ENCODE results near the gene PODNL1. TPM values are rescaled to one million over a fixed set of nuclear protein-coding genes. Genes with fewer than 3 reads are reported as not detected.
A peak's percentile ranks its signal among the peaks of the same experiment; 100 is the strongest.

The PODNL1 gene
- total and polyA plus RNA-seq, 2 experiments from 2014 or later, result 0.24 TPM; not detected in 1

GRCh38 chr19:13930402-13930801, 7.8 kb downstream of the PODNL1 start (continued):
- TF ChIP-seq ETS1 (IDR thresholded peaks at IDR 0.05), result no peak
- no peak for TF ChIP-seq EZH2 (IDR thresholded peaks at IDR 0.05; ENCODE audit: low read depth, unreplicated experiment)
- TF ChIP-seq NANOG (IDR thresholded peaks at IDR 0.05; ENCODE audit: borderline replicate concordance), result no peak
- no peak for TF ChIP-seq EZH2phosphoT487 (IDR thresholded peaks at IDR 0.05; ENCODE audit: unreplicated experiment)
- no peak for TF ChIP-seq CREB1 (CRISPR knock-in tag; IDR thresholded peaks at IDR 0.05; ENCODE audit: low read depth)
- TF ChIP-seq POLR2AphosphoS5 (IDR thresholded peaks at IDR 0.05; ENCODE audit: low read depth), result no peak
- TF ChIP-seq ZNF462 (CRISPR knock-in tag; IDR thresholded peaks at IDR 0.05), result no peak

GRCh38 chr19:13929956-13930355, 8.3 kb downstream of the PODNL1 start:
- Mint-ChIP-seq H3K27ac (no peak overlapping the region), H3K36me3 (ENCODE audit: low read depth) (peaks cover 23% of the 10 kb centered on the region), H3K27me3 (ENCODE audit: insufficient read depth, low read depth, poor library complexity) (peaks cover 3% of the 10 kb centered on the region), H3K4me3 (no peak overlapping the region), H3K4me1 (peaks cover 16% of the 10 kb centered on the region), H3K9me3 (no peaks in the 10 kb centered on the region; the same call in 2 of the 3 replicates)
- DNase-seq (ENCODE audit: low spot score) (peak; percentile 30), ATAC-seq (no peak)
- no peaks in the 10 kb centered on the region for H3K9me2 ChIP-seq (ENCODE audit: insufficient read depth)
- no peak overlapping the region for H3K27ac ChIP-seq (ENCODE audit: low read depth)
- no peak overlapping the region for H2AFZ ChIP-seq
- H3K79me2 ChIP-seq (replicated peaks; ENCODE audit: insufficient read depth), result no peaks in the 10 kb centered on the region
- no peaks in the 10 kb centered on the region; the same call in 1 of the 2 replicates for H3K4me1 ChIP-seq (ENCODE audit: insufficient read depth)
- no peaks in the 10 kb centered on the region; the same call in 1 of the 2 replicates for H4K20me1 ChIP-seq (replicated peaks; ENCODE audit: insufficient read depth)
- H3K27me3 ChIP-seq (ENCODE audit: insufficient read depth), result no peaks in the 10 kb centered on the region
- H3K4me2 ChIP-seq, result no peak overlapping the region
- no peak overlapping the region for H3K4me3 ChIP-seq
- peaks cover 12% of the 10 kb centered on the region for H3F3A ChIP-seq (replicated peaks; ENCODE audit: low read depth)
- 0 out of 2 replicates have a peak, but pooled peaks cover 7% of the 10 kb centered on the region for H3K36me3 ChIP-seq (ENCODE audit: insufficient read depth)
- TF ChIP-seq ETS1 (IDR thresholded peaks at IDR 0.05) (no peak), EZH2 (IDR thresholded peaks at IDR 0.05; ENCODE audit: low read depth, unreplicated experiment) (no peak), NANOG (IDR thresholded peaks at IDR 0.05; ENCODE audit: borderline replicate concordance) (no peak), STAT1 (IDR thresholded peaks at IDR 0.05; ENCODE audit: unreplicated experiment) (no peak), CREB1 (CRISPR knock-in tag; IDR thresholded peaks at IDR 0.05; ENCODE audit: low read depth) (no peak), EZH2phosphoT487 (IDR thresholded peaks at IDR 0.05; ENCODE audit: unreplicated experiment) (no peak), REST (IDR thresholded peaks at IDR 0.05; ENCODE audit: unreplicated experiment) (no peak), ZNF331 (CRISPR knock-in tag; IDR thresholded peaks at IDR 0.05; ENCODE audit: low read depth) (no peak), JUNB (IDR thresholded peaks at IDR 0.05; ENCODE audit: unreplicated experiment) (no peak), POLR2AphosphoS5 (IDR thresholded peaks at IDR 0.05; ENCODE audit: low read depth) (no peak)
